Measurements from ENCODE around the gene AMMECR1.

- TF ChIP-seq POLR2AphosphoS5 (IDR thresholded peaks at IDR 0.05) (no peak), POLR2A (IDR thresholded peaks at IDR 0.05; ENCODE audit: low read depth) (no peak)
- TF ChIP-seq, protein P1, sequence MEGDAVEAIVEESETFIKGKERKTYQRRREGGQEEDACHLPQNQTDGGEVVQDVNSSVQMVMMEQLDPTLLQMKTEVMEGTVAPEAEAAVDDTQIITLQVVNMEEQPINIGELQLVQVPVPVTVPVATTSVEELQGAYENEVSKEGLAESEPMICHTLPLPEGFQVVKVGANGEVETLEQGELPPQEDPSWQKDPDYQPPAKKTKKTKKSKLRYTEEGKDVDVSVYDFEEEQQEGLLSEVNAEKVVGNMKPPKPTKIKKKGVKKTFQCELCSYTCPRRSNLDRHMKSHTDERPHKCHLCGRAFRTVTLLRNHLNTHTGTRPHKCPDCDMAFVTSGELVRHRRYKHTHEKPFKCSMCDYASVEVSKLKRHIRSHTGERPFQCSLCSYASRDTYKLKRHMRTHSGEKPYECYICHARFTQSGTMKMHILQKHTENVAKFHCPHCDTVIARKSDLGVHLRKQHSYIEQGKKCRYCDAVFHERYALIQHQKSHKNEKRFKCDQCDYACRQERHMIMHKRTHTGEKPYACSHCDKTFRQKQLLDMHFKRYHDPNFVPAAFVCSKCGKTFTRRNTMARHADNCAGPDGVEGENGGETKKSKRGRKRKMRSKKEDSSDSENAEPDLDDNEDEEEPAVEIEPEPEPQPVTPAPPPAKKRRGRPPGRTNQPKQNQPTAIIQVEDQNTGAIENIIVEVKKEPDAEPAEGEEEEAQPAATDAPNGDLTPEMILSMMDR (IDR thresholded peaks at IDR 0.05): no peak
Measured at GRCh38 chrX:110155759-110156158, 162.1 kb downstream of the AMMECR1 start.
